Measurements from ENCODE around the gene NFATC3.

Gene NFATC3

GRCh38 chr16:68064791-68065365 is 20.3 kb upstream of the NFATC3 start:
- peaks cover 8 to 25% of the 10 kb centered on the region in 2 donors for H3K4me1 ChIP-seq (ENCODE audit: control insufficient read depth in 1 of 2, insufficient read depth in 2 of 2, low read length in 2 of 2)
- H3K27me3 ChIP-seq (ENCODE audit: low read depth, low read length), result no peaks in the 10 kb centered on the region
- H3K27ac ChIP-seq (ENCODE audit: low read length), result peak overlapping the region; percentile 53
- H3K9me3 ChIP-seq (ENCODE audit: control insufficient read depth in 1 of 2, low read length in 2 of 2), result no peaks in the 10 kb centered on the region
- H3K36me3 ChIP-seq (ENCODE audit: control insufficient read depth in 1 of 2, insufficient read depth in 2 of 2, low read length in 2 of 2), result peaks cover 7 to 12% of the 10 kb centered on the region in 2 donors
- no peak overlapping the region for H3K4me3 ChIP-seq (ENCODE audit: low read depth in 1 of 2, low read length in 2 of 2)

GRCh38 chr16:68065716-68066305 is 19.4 kb upstream of the NFATC3 start:
- Histone ChIP-seq H3K9me3 (ENCODE audit: control insufficient read depth in 1 of 2, low read length in 2 of 2) (no peaks in the 10 kb centered on the region), H3K27ac (ENCODE audit: low read length) (peak overlapping the region; percentile 29), H3K36me3 (ENCODE audit: control insufficient read depth in 1 of 2, insufficient read depth in 2 of 2, low read length in 2 of 2) (peaks cover 8 to 19% of the 10 kb centered on the region in 2 donors), H3K27me3 (ENCODE audit: low read depth, low read length) (no peaks in the 10 kb centered on the region), H3K4me1 (ENCODE audit: control insufficient read depth in 1 of 2, insufficient read depth in 2 of 2, low read length in 2 of 2) (peaks cover 8 to 33% of the 10 kb centered on the region in 2 donors), H3K4me3 (ENCODE audit: low read depth in 1 of 2, low read length in 2 of 2) (no peak overlapping the region)

- Histone ChIP-seq H3K9me3 (ENCODE audit: control insufficient read depth in 1 of 2, low read length in 2 of 2) (no peaks in the 10 kb centered on the region), H3K4me3 (ENCODE audit: low read depth in 1 of 2, low read length in 2 of 2) (no peak overlapping the region), H3K4me1 (ENCODE audit: control insufficient read depth in 1 of 2, insufficient read depth in 2 of 2, low read length in 2 of 2) (peaks cover 8 to 34% of the 10 kb centered on the region in 2 donors), H3K36me3 (ENCODE audit: control insufficient read depth in 1 of 2, insufficient read depth in 2 of 2, low read length in 2 of 2) (peaks cover 14 to 17% of the 10 kb centered on the region in 2 donors), H3K27ac (ENCODE audit: low read length) (no peak overlapping the region), H3K27me3 (ENCODE audit: low read depth, low read length) (no peaks in the 10 kb centered on the region)
Measured at GRCh38 chr16:68066763-68067162, 18.4 kb upstream of the NFATC3 start.

GRCh38 chr16:68068926-68069325 is 16.2 kb upstream of the NFATC3 start:
- peaks cover 22 to 26% of the 10 kb centered on the region in 2 donors for H3K36me3 ChIP-seq (ENCODE audit: control insufficient read depth in 1 of 2, insufficient read depth in 2 of 2, low read length in 2 of 2)

GRCh38 chr16:68069511-68070248 is 15.5 kb upstream of the NFATC3 start:
- Histone ChIP-seq H3K4me3 (ENCODE audit: low read depth in 1 of 2, low read length in 2 of 2) (no peak overlapping the region), H3K9me3 (ENCODE audit: control insufficient read depth in 1 of 2, low read length in 2 of 2) (no peaks in the 10 kb centered on the region), H3K27ac (ENCODE audit: low read length) (no peak overlapping the region), H3K36me3 (ENCODE audit: control insufficient read depth in 1 of 2, insufficient read depth in 2 of 2, low read length in 2 of 2) (peaks cover 30 to 31% of the 10 kb centered on the region in 2 donors), H3K27me3 (ENCODE audit: low read depth, low read length) (no peaks in the 10 kb centered on the region), H3K4me1 (ENCODE audit: control insufficient read depth in 1 of 2, insufficient read depth in 2 of 2, low read length in 2 of 2) (peaks cover 3 to 43% of the 10 kb centered on the region in 2 donors)

More at GRCh38 chr16:68068926-68069325, 16.2 kb upstream of the NFATC3 start:
- Histone ChIP-seq H3K27me3 (ENCODE audit: low read depth, low read length) (no peaks in the 10 kb centered on the region), H3K4me1 (ENCODE audit: control insufficient read depth in 1 of 2, insufficient read depth in 2 of 2, low read length in 2 of 2) (peaks cover 8 to 45% of the 10 kb centered on the region in 2 donors), H3K9me3 (ENCODE audit: control insufficient read depth in 1 of 2, low read length in 2 of 2) (no peaks in the 10 kb centered on the region), H3K4me3 (ENCODE audit: low read depth in 1 of 2, low read length in 2 of 2) (no peak overlapping the region), H3K27ac (ENCODE audit: low read length) (no peak overlapping the region)

GRCh38 chr16:68070249-68070730 is 14.9 kb upstream of the NFATC3 start:
- no peaks in the 10 kb centered on the region for H3K9me3 ChIP-seq (ENCODE audit: control insufficient read depth in 1 of 2, low read length in 2 of 2)
- H3K27ac ChIP-seq (ENCODE audit: low read length), result no peak overlapping the region
- H3K27me3 ChIP-seq (ENCODE audit: low read depth, low read length), result no peaks in the 10 kb centered on the region
- H3K4me3 ChIP-seq (ENCODE audit: low read depth in 1 of 2, low read length in 2 of 2), result no peak overlapping the region
- peaks cover 3 to 36% of the 10 kb centered on the region in 2 donors for H3K4me1 ChIP-seq (ENCODE audit: control insufficient read depth in 1 of 2, insufficient read depth in 2 of 2, low read length in 2 of 2)
- H3K36me3 ChIP-seq (ENCODE audit: control insufficient read depth in 1 of 2, insufficient read depth in 2 of 2, low read length in 2 of 2), result peaks cover 32 to 38% of the 10 kb centered on the region in 2 donors

- Histone ChIP-seq H3K4me3 (ENCODE audit: low read depth in 1 of 2, low read length in 2 of 2) (no peak overlapping the region), H3K36me3 (ENCODE audit: control insufficient read depth in 1 of 2, insufficient read depth in 2 of 2, low read length in 2 of 2) (peaks cover 39 to 44% of the 10 kb centered on the region in 2 donors), H3K27ac (ENCODE audit: low read length) (no peak overlapping the region), H3K9me3 (ENCODE audit: control insufficient read depth in 1 of 2, low read length in 2 of 2) (no peaks in the 10 kb centered on the region), H3K4me1 (ENCODE audit: control insufficient read depth in 1 of 2, insufficient read depth in 2 of 2, low read length in 2 of 2) (peaks cover 3 to 34% of the 10 kb centered on the region in 2 donors), H3K27me3 (ENCODE audit: low read depth, low read length) (no peaks in the 10 kb centered on the region)
Measured at GRCh38 chr16:68070806-68071517, 14.2 kb upstream of the NFATC3 start.

GRCh38 chr16:68071518-68071901 is 13.7 kb upstream of the NFATC3 start:
- Histone ChIP-seq H3K27ac (ENCODE audit: low read length) (no peak overlapping the region), H3K4me3 (ENCODE audit: low read depth in 1 of 2, low read length in 2 of 2) (no peak overlapping the region), H3K36me3 (ENCODE audit: control insufficient read depth in 1 of 2, insufficient read depth in 2 of 2, low read length in 2 of 2) (peaks cover 44 to 50% of the 10 kb centered on the region in 2 donors), H3K9me3 (ENCODE audit: control insufficient read depth in 1 of 2, low read length in 2 of 2) (no peaks in the 10 kb centered on the region), H3K4me1 (ENCODE audit: control insufficient read depth in 1 of 2, insufficient read depth in 2 of 2, low read length in 2 of 2) (peaks cover 3 to 34% of the 10 kb centered on the region in 2 donors), H3K27me3 (ENCODE audit: low read depth, low read length) (no peaks in the 10 kb centered on the region)

GRCh38 chr16:68072038-68072695 is 13.0 kb upstream of the NFATC3 start:
- H3K36me3 ChIP-seq (ENCODE audit: control insufficient read depth in 1 of 2, insufficient read depth in 2 of 2, low read length in 2 of 2), result peaks cover 45 to 52% of the 10 kb centered on the region in 2 donors
- no peak overlapping the region for H3K27ac ChIP-seq (ENCODE audit: low read length)

GRCh38 chr16:68073902-68074760 is 11.0 kb upstream of the NFATC3 start:
- H3K36me3 ChIP-seq (ENCODE audit: control insufficient read depth in 1 of 2, insufficient read depth in 2 of 2, low read length in 2 of 2), result peaks cover 52 to 70% of the 10 kb centered on the region in 2 donors
- no peak overlapping the region for H3K27ac ChIP-seq (ENCODE audit: low read length)
- no peak overlapping the region for H3K4me3 ChIP-seq (ENCODE audit: low read depth in 1 of 2, low read length in 2 of 2)
- no peaks in the 10 kb centered on the region for H3K27me3 ChIP-seq (ENCODE audit: low read depth, low read length)
- H3K4me1 ChIP-seq (ENCODE audit: control insufficient read depth in 1 of 2, insufficient read depth in 2 of 2, low read length in 2 of 2), result peaks cover 3 to 32% of the 10 kb centered on the region in 2 donors
- no peaks in the 10 kb centered on the region for H3K9me3 ChIP-seq (ENCODE audit: control insufficient read depth in 1 of 2, low read length in 2 of 2)

More at GRCh38 chr16:68072038-68072695, 13.0 kb upstream of the NFATC3 start:
- Histone ChIP-seq H3K4me1 (ENCODE audit: control insufficient read depth in 1 of 2, insufficient read depth in 2 of 2, low read length in 2 of 2) (peaks cover 3 to 34% of the 10 kb centered on the region in 2 donors), H3K27me3 (ENCODE audit: low read depth, low read length) (no peaks in the 10 kb centered on the region), H3K9me3 (ENCODE audit: control insufficient read depth in 1 of 2, low read length in 2 of 2) (no peaks in the 10 kb centered on the region), H3K4me3 (ENCODE audit: low read depth in 1 of 2, low read length in 2 of 2) (no peak overlapping the region)

Measured in muscle layer of duodenum (tissue), 2 donors.